GM18520 (cell line): ENCODE measurements around the gene OPCML.
A peak's percentile ranks its signal among the peaks of the same experiment; 100 is the strongest.

ENCODE experiments used
- ATAC-seq: cut with Tn5 transposase; IDR thresholded peaks from one replicate; pipeline ENCODE4 v1.9.1; 2021; ENCODE audit not compliant: unreplicated experiment

The OPCML gene

GRCh38 chr11:133181667-133182066 is 350.6 kb downstream of the OPCML start:
- no peak for ATAC-seq

- no peak for ATAC-seq
Observed at GRCh38 chr11:133181066-133181465, 351.2 kb downstream of the OPCML start.

GRCh38 chr11:133180201-133180600 is 352.1 kb downstream of the OPCML start:
- ATAC-seq, result no peak

GRCh38 chr11:133176748-133177147 is 355.6 kb downstream of the OPCML start:
- ATAC-seq, result no peak

- ATAC-seq, result peak; percentile 43
Observed at GRCh38 chr11:133175103-133175502, 357.2 kb downstream of the OPCML start.

- no peak for ATAC-seq
Observed at GRCh38 chr11:133173810-133174412, 358.4 kb downstream of the OPCML start.

GRCh38 chr11:133172349-133172748 is 360.0 kb downstream of the OPCML start:
- no peak for ATAC-seq

GRCh38 chr11:133171374-133171773 is 360.9 kb downstream of the OPCML start:
- ATAC-seq, result no peak

- no peak for ATAC-seq
Observed at GRCh38 chr11:133168016-133168415, 364.3 kb downstream of the OPCML start.

- ATAC-seq, result no peak
Observed at GRCh38 chr11:133166662-133167061, 365.6 kb downstream of the OPCML start.

- ATAC-seq, result no peak
Observed at GRCh38 chr11:133164986-133165385, 367.3 kb downstream of the OPCML start.

GRCh38 chr11:133163463-133164419 is 368.6 kb downstream of the OPCML start:
- ATAC-seq, result peak; percentile 50

GRCh38 chr11:133162227-133162626 is 370.1 kb downstream of the OPCML start:
- no peak for ATAC-seq

- ATAC-seq, result no peak
Observed at GRCh38 chr11:133160754-133161153, 371.5 kb downstream of the OPCML start.

- ATAC-seq, result no peak
Observed at GRCh38 chr11:133156986-133157745, 375.1 kb downstream of the OPCML start.

GRCh38 chr11:133154781-133155180 is 377.5 kb downstream of the OPCML start:
- no peak for ATAC-seq

- ATAC-seq, result no peak
Observed at GRCh38 chr11:133154076-133154475, 378.2 kb downstream of the OPCML start.

- no peak for ATAC-seq
Observed at GRCh38 chr11:133153031-133153430, 379.3 kb downstream of the OPCML start.

- no peak for ATAC-seq
Observed at GRCh38 chr11:133149698-133150097, 382.6 kb downstream of the OPCML start.

GRCh38 chr11:133147625-133148024 is 384.7 kb downstream of the OPCML start:
- no peak for ATAC-seq

GRCh38 chr11:133146697-133147306 is 385.5 kb downstream of the OPCML start:
- no peak for ATAC-seq
